Astrocyte (in vitro differentiated cells and primary cell): Measurements from ENCODE around the gene A1BG. TPM values are rescaled to one million over a fixed set of nuclear protein-coding genes. Genes with fewer than 3 reads are reported as not detected.

Experiments used
- DNase-seq: peaks from one replicate; pipeline ENCODE4 v3.0.0-alpha.2; 2010; ENCODE audit warnings: low read depth
- FAIRE-seq: peaks from 2 replicates; lab custom pipeline; 2011; peaks lifted over from hg19 to GRCh38; lab: Jason Lieb, UNC
- H2AFZ ChIP-seq: 2 replicates; pipeline ENCODE4 v1.6.0; 2012; ENCODE audit warnings: low read depth, low read length, inconsistent platforms
- H3K27ac ChIP-seq: 2 replicates; pipeline ENCODE4 v1.5.1; 2011; ENCODE audit warnings: low read depth, low read length, inconsistent platforms
- H3K27me3 ChIP-seq: 2 replicates; pipeline ENCODE4 v1.6.0; 2011; ENCODE audit warnings: low read length, inconsistent platforms; ENCODE audit not compliant: insufficient read depth
- H3K36me3 ChIP-seq: 2 replicates; pipeline ENCODE4 v1.5.1; 2011; ENCODE audit warnings: low read length, inconsistent platforms; ENCODE audit not compliant: insufficient read depth
- H3K4me1 ChIP-seq: 2 replicates; pipeline ENCODE4 v1.5.1; 2011; ENCODE audit warnings: low read length, inconsistent platforms; ENCODE audit not compliant: insufficient read depth
- H3K4me2 ChIP-seq: 2 replicates; pipeline ENCODE4 v1.6.0; 2012; ENCODE audit warnings: low read length, inconsistent platforms
- H3K4me3 ChIP-seq: 2 replicates; pipeline ENCODE4 v1.5.1; 2011; ENCODE audit warnings: low read depth, mild to moderate bottlenecking, low read length, inconsistent platforms; ENCODE audit not compliant: insufficient read depth
- H3K79me2 ChIP-seq: 2 replicates; pipeline ENCODE4 v1.6.0; 2012; ENCODE audit warnings: mild to moderate bottlenecking, low read length, inconsistent platforms; ENCODE audit not compliant: insufficient read depth
- H3K9ac ChIP-seq: 2 replicates; pipeline ENCODE4 v1.6.0; 2012; ENCODE audit warnings: mild to moderate bottlenecking, low read length, inconsistent platforms
- H3K9me3 ChIP-seq: 2 replicates; pipeline ENCODE4 v1.5.1; 2012; ENCODE audit warnings: low read depth, mild to moderate bottlenecking, low read length, inconsistent platforms; ENCODE audit not compliant: insufficient read depth
- H4K20me1 ChIP-seq: 2 replicates; pipeline ENCODE4 v1.6.0; 2012; ENCODE audit warnings: low read length, inconsistent platforms; ENCODE audit not compliant: insufficient read depth
- H3K27ac Mint-ChIP-seq: one replicate; pipeline ENCODE4 v1.8.0; 2021; ENCODE audit warnings: mild to moderate bottlenecking, mixed read lengths; ENCODE audit not compliant: unreplicated experiment
- H3K27me3 Mint-ChIP-seq: one replicate; pipeline ENCODE4 v1.8.0; 2021; ENCODE audit warnings: low read depth, mixed read lengths; ENCODE audit not compliant: unreplicated experiment
- H3K36me3 Mint-ChIP-seq: one replicate; pipeline ENCODE4 v1.8.0; 2021; ENCODE audit warnings: low read depth, mixed read lengths; ENCODE audit not compliant: unreplicated experiment
- H3K4me1 Mint-ChIP-seq: one replicate; pipeline ENCODE4 v1.8.0; 2021; ENCODE audit warnings: low read depth, mixed read lengths; ENCODE audit not compliant: unreplicated experiment
- H3K4me3 Mint-ChIP-seq: one replicate; pipeline ENCODE4 v1.8.0; 2021; ENCODE audit warnings: mild to moderate bottlenecking, moderate library complexity, mixed read lengths; ENCODE audit not compliant: unreplicated experiment
- H3K9me3 Mint-ChIP-seq: one replicate; pipeline ENCODE4 v1.8.0; 2021; ENCODE audit warnings: mild to moderate bottlenecking, mixed read lengths; ENCODE audit not compliant: unreplicated experiment
- EZH2 ChIP-seq: IDR thresholded peaks from 2 replicates; pipeline ENCODE4 v1.6.1; 2012; ENCODE audit warnings: mild to moderate bottlenecking, low read length, inconsistent platforms; ENCODE audit not compliant: insufficient read depth
- total RNA-seq: library from RNA; stranded (reverse); gene quantifications from 2 replicates; pipeline ENCODE4 v1.2.1, GENCODE V29; 2021
- TF ChIP-seq, protein P1 (sequence below): IDR thresholded peaks from 2 replicates; pipeline ENCODE4 v1.5.1; 2011; ENCODE audit warnings: low read depth, mild to moderate bottlenecking, inconsistent platforms, low read length, moderate library complexity; ENCODE audit not compliant: insufficient read depth

Gene A1BG
- total RNA-seq, 1 donor from 2014 or later: 32.3 TPM

DNA sequence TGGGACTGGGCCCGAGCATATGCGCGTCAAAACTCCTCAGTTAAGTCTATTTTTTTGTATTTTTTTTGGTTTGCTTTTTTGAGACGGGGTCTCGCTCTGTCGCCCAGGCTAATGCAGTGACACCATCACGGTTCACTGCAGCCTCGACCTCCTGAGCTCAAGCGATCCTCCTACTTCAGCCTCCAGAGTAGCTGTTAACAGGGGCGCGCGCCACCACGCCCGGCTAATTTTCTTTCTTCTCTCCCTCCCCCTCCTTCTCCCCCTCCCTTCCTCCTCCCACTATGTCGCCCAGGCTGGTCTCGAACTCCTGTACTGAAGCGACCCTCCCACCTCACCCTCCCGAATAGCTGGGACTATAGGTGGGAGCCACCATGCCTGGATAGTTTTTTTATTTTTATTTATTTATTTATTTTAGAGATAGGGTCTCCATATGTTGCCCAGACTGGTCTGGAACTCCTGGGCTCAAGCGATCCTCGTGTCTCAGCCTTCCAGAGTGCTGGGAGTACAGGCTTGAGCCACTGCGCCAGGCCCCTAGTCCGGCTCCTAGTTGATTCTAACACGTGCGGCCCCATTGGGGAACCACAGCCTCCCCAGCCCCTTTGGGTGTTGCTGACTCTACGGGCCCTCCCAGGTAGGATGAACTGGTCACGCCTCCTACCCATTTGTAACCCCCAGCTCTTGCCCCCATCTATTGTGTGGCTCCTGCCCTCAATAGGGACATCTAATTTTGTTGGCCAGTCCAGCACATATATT, 28.3 kb upstream of the A1BG start:
- H3K4me1 Mint-ChIP-seq: peaks cover 12% of the 10 kb centered on the region
- H3K4me3 Mint-ChIP-seq: peak overlapping the region; percentile 92
- Histone ChIP-seq H4K20me1 (no peaks in the 10 kb centered on the region), H3K4me1 (peaks cover 20% of the 10 kb centered on the region), H3K9ac (peak overlapping the region; percentile 86), H3K36me3 (no peaks in the 10 kb centered on the region), H3K4me3 (peak overlapping the region; percentile 79), H3K79me2 (peaks cover 29% of the 10 kb centered on the region), H3K27me3 (no peaks in the 10 kb centered on the region), H3K4me2 (peak overlapping the region; percentile 88), H3K9me3 (no peaks in the 10 kb centered on the region), H3K27ac (peak overlapping the region; percentile 84), H2AFZ (no peak overlapping the region)
- no peaks in the 10 kb centered on the region for H3K27me3 Mint-ChIP-seq
- TF ChIP-seq EZH2: no peak
- TF ChIP-seq, protein P1, sequence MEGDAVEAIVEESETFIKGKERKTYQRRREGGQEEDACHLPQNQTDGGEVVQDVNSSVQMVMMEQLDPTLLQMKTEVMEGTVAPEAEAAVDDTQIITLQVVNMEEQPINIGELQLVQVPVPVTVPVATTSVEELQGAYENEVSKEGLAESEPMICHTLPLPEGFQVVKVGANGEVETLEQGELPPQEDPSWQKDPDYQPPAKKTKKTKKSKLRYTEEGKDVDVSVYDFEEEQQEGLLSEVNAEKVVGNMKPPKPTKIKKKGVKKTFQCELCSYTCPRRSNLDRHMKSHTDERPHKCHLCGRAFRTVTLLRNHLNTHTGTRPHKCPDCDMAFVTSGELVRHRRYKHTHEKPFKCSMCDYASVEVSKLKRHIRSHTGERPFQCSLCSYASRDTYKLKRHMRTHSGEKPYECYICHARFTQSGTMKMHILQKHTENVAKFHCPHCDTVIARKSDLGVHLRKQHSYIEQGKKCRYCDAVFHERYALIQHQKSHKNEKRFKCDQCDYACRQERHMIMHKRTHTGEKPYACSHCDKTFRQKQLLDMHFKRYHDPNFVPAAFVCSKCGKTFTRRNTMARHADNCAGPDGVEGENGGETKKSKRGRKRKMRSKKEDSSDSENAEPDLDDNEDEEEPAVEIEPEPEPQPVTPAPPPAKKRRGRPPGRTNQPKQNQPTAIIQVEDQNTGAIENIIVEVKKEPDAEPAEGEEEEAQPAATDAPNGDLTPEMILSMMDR: no peak
- H3K9me3 Mint-ChIP-seq: no peaks in the 10 kb centered on the region
- no peaks in the 10 kb centered on the region for H3K36me3 Mint-ChIP-seq
- DNase-seq: no peak
- no peak for FAIRE-seq
- peak overlapping the region; percentile 89 for H3K27ac Mint-ChIP-seq

DNA sequence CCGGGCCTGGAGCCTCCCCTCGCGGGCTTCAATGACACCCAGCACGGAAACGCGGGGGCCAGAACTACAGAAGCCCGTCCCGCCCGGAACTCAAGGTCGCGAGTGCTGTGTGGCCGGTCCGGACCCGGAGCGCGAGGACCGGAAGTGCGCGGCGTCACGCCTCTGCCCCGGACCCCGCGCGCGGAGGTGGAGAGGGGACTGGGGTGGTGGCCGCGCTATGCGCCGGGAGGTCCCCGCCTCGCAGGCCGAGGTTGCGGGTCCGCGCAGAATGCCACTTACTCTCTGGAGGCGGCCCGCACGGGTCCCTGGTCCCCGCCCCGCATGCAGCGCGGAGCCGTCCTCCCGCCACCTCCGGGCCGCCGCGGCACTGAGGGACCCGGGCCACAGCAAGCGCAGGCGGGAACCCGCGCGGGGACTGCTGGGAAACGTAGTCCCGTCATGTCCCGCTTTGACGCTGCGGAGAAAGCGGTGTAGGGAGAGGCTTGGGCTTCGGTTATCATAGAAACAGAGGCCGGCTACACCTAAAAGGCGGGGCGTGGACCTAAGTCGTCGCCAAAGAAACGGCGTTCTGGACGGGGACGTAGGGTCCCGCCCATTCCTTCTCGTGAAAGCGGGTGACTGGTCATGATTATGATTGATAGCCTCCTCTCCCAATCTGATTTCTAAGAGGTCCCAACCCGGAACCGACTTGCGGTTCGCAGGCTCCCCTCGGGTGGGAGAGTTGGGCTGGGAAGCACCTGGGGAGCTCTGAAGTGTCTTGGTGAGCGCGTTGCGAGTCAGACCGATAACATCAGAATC, 27.6 kb upstream of the A1BG start, which contains the start of gene ZNF837:
Gene ZNF837 (minus strand): TSS at position 369 of the 798 bp plus-strand sequence. CDS start 11,698 bp downstream, outside the sequence.
- DNase-seq: peak; percentile 99
- Histone ChIP-seq H3K79me2 (peaks cover 26% of the 10 kb centered on the region), H3K9me3 (no peaks in the 10 kb centered on the region), H4K20me1 (no peaks in the 10 kb centered on the region), H3K27me3 (no peaks in the 10 kb centered on the region), H3K4me1 (peaks cover 14% of the 10 kb centered on the region), H3K9ac (peak within 1 kb of the TSS; percentile 86), H3K27ac (peak within 1 kb of the TSS; percentile 84), H2AFZ (peak within 1 kb of the TSS; percentile 76), H3K4me3 (peak within 1 kb of the TSS; percentile 79), H3K4me2 (peak within 1 kb of the TSS; percentile 88), H3K36me3 (no peaks in the 10 kb centered on the region)
- peak within 1 kb of the TSS; percentile 92 for H3K4me3 Mint-ChIP-seq
- peak within 1 kb of the TSS; percentile 89 for H3K27ac Mint-ChIP-seq
- no peaks in the 10 kb centered on the region for H3K27me3 Mint-ChIP-seq
- peaks cover 12% of the 10 kb centered on the region for H3K4me1 Mint-ChIP-seq
- TF ChIP-seq EZH2: no peak
- H3K36me3 Mint-ChIP-seq: no peaks in the 10 kb centered on the region
- peak; percentile 67 for FAIRE-seq
- no peaks in the 10 kb centered on the region for H3K9me3 Mint-ChIP-seq

DNA sequence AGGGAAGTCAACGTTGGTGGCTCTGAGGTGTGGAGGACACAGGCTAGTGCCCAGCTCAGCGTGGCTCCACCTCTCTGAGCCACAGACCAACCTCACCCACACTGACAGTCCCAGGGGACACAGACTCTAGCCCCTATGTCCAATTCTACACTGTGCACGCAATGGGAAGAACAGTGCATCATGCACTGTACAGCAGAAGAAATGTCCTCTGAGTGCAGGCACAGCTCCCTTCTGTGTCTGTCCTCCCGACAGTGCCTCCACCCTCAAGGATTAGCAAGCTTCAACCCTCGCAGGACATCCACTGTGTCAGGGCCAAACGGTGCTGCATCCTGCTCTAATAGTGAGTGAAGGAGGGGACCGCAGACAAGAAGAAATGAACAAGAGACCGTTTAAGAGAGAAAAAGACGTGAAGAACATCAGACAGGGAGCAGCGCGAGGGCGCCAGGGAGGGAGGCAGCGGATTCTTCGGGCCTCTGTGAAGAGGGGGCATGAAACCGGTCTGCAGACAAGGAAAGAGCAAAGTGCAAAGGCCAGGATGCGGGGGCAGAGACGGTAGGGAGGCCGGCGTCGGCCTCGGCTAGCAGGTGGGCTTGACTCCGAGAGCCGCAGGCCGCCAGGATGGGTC, 26.9 kb upstream of the A1BG start:
- Histone ChIP-seq H3K4me3 (peak overlapping the region; percentile 79), H3K27ac (peak overlapping the region; percentile 84), H3K9ac (peak overlapping the region; percentile 86), H3K36me3 (no peaks in the 10 kb centered on the region), H3K9me3 (no peaks in the 10 kb centered on the region), H2AFZ (peak overlapping the region; percentile 76), H3K79me2 (peaks cover 19% of the 10 kb centered on the region), H3K4me2 (peak overlapping the region; percentile 88), H4K20me1 (no peaks in the 10 kb centered on the region), H3K4me1 (peaks cover 11% of the 10 kb centered on the region), H3K27me3 (no peaks in the 10 kb centered on the region)
- no peak for TF ChIP-seq EZH2
- TF ChIP-seq, protein P1: no peak
- Mint-ChIP-seq H3K27me3 (no peaks in the 10 kb centered on the region), H3K9me3 (no peaks in the 10 kb centered on the region), H3K4me3 (peak overlapping the region; percentile 87), H3K27ac (peak overlapping the region; percentile 30), H3K36me3 (no peaks in the 10 kb centered on the region), H3K4me1 (peaks cover 12% of the 10 kb centered on the region)
- FAIRE-seq: no peak
- DNase-seq: no peak
